Activated CD4-positive, alpha-beta T cell treated with anti-CD3 and anti-CD28 coated beads for 36 hours (primary cell): ENCODE results near the gene ADM2. TPM values are rescaled to one million over a fixed set of nuclear protein-coding genes. Genes with fewer than 3 reads are reported as not detected.

Experiments
- ATAC-seq: fragments of 200-7000 bp; cut with Tn5 transposase; one replicate; pipeline ENCODE4 v1.10.0; 2021; ENCODE audit warnings: mild to moderate bottlenecking, moderate library complexity
- CTCF ChIA-PET: fragments of 350-600 bp; sonication (Branson Sonifier 250); formaldehyde crosslinking; loops from one replicate; lab custom pipeline; 2021; ENCODE audit warnings: antibody characterized with exemption; lab: Charles Lee
- POLR2A ChIA-PET: fragments of 350-600 bp; sonication (Branson Sonifier 250); formaldehyde crosslinking; loops from one replicate; lab custom pipeline; 2021; ENCODE audit warnings: antibody characterized with exemption, inconsistent platforms; lab: Charles Lee
- DNase-seq: peaks from one replicate; pipeline ENCODE4 v3.0.0-alpha.2; 2020
- H3K27ac Mint-ChIP-seq: one replicate; pipeline ENCODE4 v1.8.0; 2021; ENCODE audit warnings: mixed read lengths
- H3K27me3 Mint-ChIP-seq: one replicate; pipeline ENCODE4 v1.8.0; 2021; ENCODE audit warnings: mixed read lengths
- H3K36me3 Mint-ChIP-seq: one replicate; pipeline ENCODE4 v1.8.0; 2021; ENCODE audit warnings: low read depth, mixed read lengths
- H3K4me1 Mint-ChIP-seq: one replicate; pipeline ENCODE4 v1.8.0; 2021; ENCODE audit warnings: mixed read lengths
- H3K4me3 Mint-ChIP-seq: one replicate; pipeline ENCODE4 v1.8.0; 2021; ENCODE audit warnings: mild to moderate bottlenecking, moderate library complexity, mixed read lengths
- H3K9me3 Mint-ChIP-seq: one replicate; pipeline ENCODE4 v1.8.0; 2021; ENCODE audit warnings: low read depth, mixed read lengths
- intact Hi-C, 2 experiments: fragments of 100-400 bp; cut with DNase I in 1 of 2; cut with micrococcal nuclease in 1 of 2; formaldehyde crosslinking; loops; one replicate each; pipeline versions ENCODE4 v1.14.2 to v1.15.1; 2022 to 2024; cut with DNase I, micrococcal nuclease
- total RNA-seq, 2 experiments: library from RNA; stranded (reverse); gene quantifications; one replicate each; pipeline ENCODE4 v1.2.3, GENCODE V29; 2021

The ADM2 gene
- total RNA-seq, 2 experiments from 2014 or later, result 7.5 to 7.9 TPM

GRCh38 chr22:50439314-50439870, 42.0 kb upstream of the ADM2 start:
- no peak overlapping the region for H3K27ac Mint-ChIP-seq
- H3K4me1 Mint-ChIP-seq, result no peaks in the 10 kb centered on the region
- ATAC-seq (no peak), DNase-seq (no peak)
- H3K4me3 Mint-ChIP-seq, result no peak overlapping the region
- H3K9me3 Mint-ChIP-seq, result no peaks in the 10 kb centered on the region
- H3K36me3 Mint-ChIP-seq, result peaks cover 8% of the 10 kb centered on the region
- ChIA-PET CTCF (no interaction called here), POLR2A (interaction anchor here (0.6 kb wide), 1 partner anchor 13 kb away, joined by 3 read pairs; no protein-coding TSS in a partner anchor)
- H3K27me3 Mint-ChIP-seq, result no peaks in the 10 kb centered on the region
- intact Hi-C loops, result no loop called here

GRCh38 chr22:50439871-50440331, 41.4 kb upstream of the ADM2 start:
- ATAC-seq (no peak), DNase-seq (no peak)
- intact Hi-C loops, result no loop called here
- Mint-ChIP-seq H3K27me3 (no peaks in the 10 kb centered on the region), H3K27ac (no peak overlapping the region), H3K4me1 (peaks cover under 1% of the 10 kb centered on the region), H3K9me3 (no peaks in the 10 kb centered on the region), H3K36me3 (peaks cover 8% of the 10 kb centered on the region), H3K4me3 (no peak overlapping the region)
- ChIA-PET POLR2A (no interaction called here), CTCF (no interaction called here)

- DNase-seq (no peak), ATAC-seq (no peak)
- POLR2A ChIA-PET, result no interaction called here
- H3K9me3 Mint-ChIP-seq, result no peaks in the 10 kb centered on the region
- H3K36me3 Mint-ChIP-seq, result peaks cover 9% of the 10 kb centered on the region
- H3K27me3 Mint-ChIP-seq, result no peaks in the 10 kb centered on the region
- no peak overlapping the region for H3K4me3 Mint-ChIP-seq
- CTCF ChIA-PET, result no interaction called here
- peaks cover 8% of the 10 kb centered on the region for H3K4me1 Mint-ChIP-seq
- intact Hi-C loops, result no loop called here
- H3K27ac Mint-ChIP-seq, result no peak overlapping the region
These were observed 40.6 kb upstream of the ADM2 start for GRCh38 chr22:50440544-50441249.

GRCh38 chr22:50441428-50441993, 39.8 kb upstream of the ADM2 start:
- DNase-seq (no peak), ATAC-seq (no peak)
- intact Hi-C loops, result no loop called here
- Mint-ChIP-seq H3K4me1 (peaks cover 10% of the 10 kb centered on the region), H3K27me3 (no peaks in the 10 kb centered on the region), H3K27ac (no peak overlapping the region), H3K4me3 (no peak overlapping the region), H3K9me3 (no peaks in the 10 kb centered on the region), H3K36me3 (peaks cover 12% of the 10 kb centered on the region)
- POLR2A ChIA-PET, result no interaction called here
- CTCF ChIA-PET, result interaction anchor here (0.7 kb wide), 1 partner anchor 189 kb away, joined by 4 read pairs; no protein-coding TSS in a partner anchor

GRCh38 chr22:50443197-50443596, 38.1 kb upstream of the ADM2 start:
- Mint-ChIP-seq H3K4me3 (no peak overlapping the region), H3K36me3 (peaks cover 12% of the 10 kb centered on the region), H3K27ac (peak overlapping the region; percentile 10), H3K27me3 (no peaks in the 10 kb centered on the region), H3K9me3 (no peaks in the 10 kb centered on the region), H3K4me1 (peaks cover 10% of the 10 kb centered on the region)
- ATAC-seq (no peak), DNase-seq (no peak)
- intact Hi-C loops, result no loop called here
- ChIA-PET POLR2A (no interaction called here), CTCF (no interaction called here)

- intact Hi-C loops, result no loop called here
- DNase-seq (no peak), ATAC-seq (no peak)
- CTCF ChIA-PET, result no interaction called here
- Mint-ChIP-seq H3K4me1 (peaks cover 10% of the 10 kb centered on the region), H3K27me3 (no peaks in the 10 kb centered on the region), H3K27ac (no peak overlapping the region), H3K9me3 (no peaks in the 10 kb centered on the region), H3K36me3 (peaks cover 15% of the 10 kb centered on the region), H3K4me3 (no peak overlapping the region)
- POLR2A ChIA-PET, result no interaction called here
These were observed 37.3 kb upstream of the ADM2 start for GRCh38 chr22:50443801-50444625.

- ChIA-PET CTCF (interaction anchor here (0.5 to 1.1 kb wide), 2 partner anchors 12 to 28 kb away, joined by 3 read pairs; no protein-coding TSS in a partner anchor), POLR2A (no interaction called here)
- Mint-ChIP-seq H3K9me3 (no peaks in the 10 kb centered on the region), H3K27me3 (no peaks in the 10 kb centered on the region), H3K4me3 (no peak overlapping the region), H3K27ac (no peak overlapping the region), H3K4me1 (peaks cover 10% of the 10 kb centered on the region), H3K36me3 (peaks cover 18% of the 10 kb centered on the region)
- DNase-seq, result no peak
- no peak for ATAC-seq
- intact Hi-C loops, result no loop called here
These were observed 36.7 kb upstream of the ADM2 start for GRCh38 chr22:50444663-50445062.

- H3K4me3 Mint-ChIP-seq, result no peak overlapping the region
- POLR2A ChIA-PET, result no interaction called here
- CTCF ChIA-PET, result interaction anchor here (0.5 to 1.1 kb wide), 2 partner anchors 11 to 28 kb away, joined by 3 read pairs; no protein-coding TSS in a partner anchor
- H3K27me3 Mint-ChIP-seq, result no peaks in the 10 kb centered on the region
- no peak for DNase-seq
- intact Hi-C loops, result no loop called here
- H3K27ac Mint-ChIP-seq, result peak overlapping the region; percentile 60
- ATAC-seq, result peak; percentile 30
- peaks cover 20% of the 10 kb centered on the region for H3K36me3 Mint-ChIP-seq
- H3K9me3 Mint-ChIP-seq, result no peaks in the 10 kb centered on the region
- peaks cover 10% of the 10 kb centered on the region for H3K4me1 Mint-ChIP-seq
These were observed 36.1 kb upstream of the ADM2 start for GRCh38 chr22:50445071-50445879.

- Mint-ChIP-seq H3K27ac (peak overlapping the region; percentile 19), H3K9me3 (no peaks in the 10 kb centered on the region), H3K36me3 (peaks cover 22% of the 10 kb centered on the region), H3K4me3 (no peak overlapping the region), H3K4me1 (peaks cover 10% of the 10 kb centered on the region), H3K27me3 (no peaks in the 10 kb centered on the region)
- ChIA-PET POLR2A (no interaction called here), CTCF (interaction anchor here (1.1 kb wide), 1 partner anchor 27 kb away, joined by 3 read pairs; no protein-coding TSS in a partner anchor)
- ATAC-seq (no peak), DNase-seq (no peak)
- intact Hi-C loops, result no loop called here
These were observed 35.2 kb upstream of the ADM2 start for GRCh38 chr22:50445880-50446707.
